Measurements from ENCODE around the gene NCF2.
"Not testable (repeated sequence)": the region's sequence is repeated elsewhere in the genome, so short reads cannot be mapped to it uniquely, and the experiment has no call there.

Gene NCF2, protein sequence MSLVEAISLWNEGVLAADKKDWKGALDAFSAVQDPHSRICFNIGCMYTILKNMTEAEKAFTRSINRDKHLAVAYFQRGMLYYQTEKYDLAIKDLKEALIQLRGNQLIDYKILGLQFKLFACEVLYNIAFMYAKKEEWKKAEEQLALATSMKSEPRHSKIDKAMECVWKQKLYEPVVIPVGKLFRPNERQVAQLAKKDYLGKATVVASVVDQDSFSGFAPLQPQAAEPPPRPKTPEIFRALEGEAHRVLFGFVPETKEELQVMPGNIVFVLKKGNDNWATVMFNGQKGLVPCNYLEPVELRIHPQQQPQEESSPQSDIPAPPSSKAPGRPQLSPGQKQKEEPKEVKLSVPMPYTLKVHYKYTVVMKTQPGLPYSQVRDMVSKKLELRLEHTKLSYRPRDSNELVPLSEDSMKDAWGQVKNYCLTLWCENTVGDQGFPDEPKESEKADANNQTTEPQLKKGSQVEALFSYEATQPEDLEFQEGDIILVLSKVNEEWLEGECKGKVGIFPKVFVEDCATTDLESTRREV

DNA sequence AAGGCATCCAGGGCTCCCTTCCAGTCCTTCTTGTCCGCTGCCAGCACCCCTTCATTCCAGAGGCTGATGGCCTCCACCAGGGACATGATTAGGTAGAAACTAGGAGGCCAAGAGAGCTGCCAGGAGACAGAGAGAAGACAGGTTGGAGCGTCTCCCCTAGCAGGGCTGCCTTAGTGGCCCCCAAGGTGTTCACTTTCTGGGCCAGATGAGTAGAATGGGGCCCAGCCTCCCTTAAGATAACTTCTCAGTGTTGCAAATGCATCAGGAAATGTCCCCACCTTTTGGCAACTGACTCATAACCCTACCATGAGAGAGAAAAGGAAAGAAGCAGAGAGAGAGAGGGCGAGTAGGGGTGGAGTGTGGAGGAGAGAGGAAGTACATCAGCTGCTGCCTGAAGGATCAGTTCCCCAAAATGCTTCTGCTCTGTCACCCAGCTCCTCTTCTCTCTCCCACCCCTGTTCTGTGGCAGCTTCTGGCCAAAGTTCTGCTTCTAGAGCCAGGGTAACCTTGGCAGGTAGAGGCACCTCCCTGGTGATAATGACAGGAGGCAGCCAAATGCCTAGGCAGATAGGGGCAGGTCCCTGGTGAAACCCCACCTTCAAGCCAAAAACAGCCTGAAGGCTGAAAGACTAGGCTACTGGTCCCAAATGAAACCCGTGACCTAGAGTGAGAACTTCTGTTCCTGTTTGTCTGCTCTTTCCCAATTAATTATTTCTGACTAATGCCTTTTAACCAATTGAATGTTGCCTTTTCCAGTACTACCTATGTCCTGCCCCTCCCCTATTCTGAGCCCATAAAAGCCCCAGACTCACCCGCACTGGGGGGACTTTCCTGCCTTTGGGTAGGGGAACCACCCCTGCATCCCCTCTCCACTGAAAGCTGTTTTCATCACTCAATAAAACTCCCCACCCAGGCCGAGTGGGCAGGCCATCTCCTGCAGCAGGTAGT, at the start of gene NCF2:
TSS of gene NCF2 (minus strand) at position 216 of the 948 bp plus-strand sequence. CDS start at position 86, 130 bp downstream.
- DNase-seq (ENCODE audit: low read depth): peak; percentile 19

DNA sequence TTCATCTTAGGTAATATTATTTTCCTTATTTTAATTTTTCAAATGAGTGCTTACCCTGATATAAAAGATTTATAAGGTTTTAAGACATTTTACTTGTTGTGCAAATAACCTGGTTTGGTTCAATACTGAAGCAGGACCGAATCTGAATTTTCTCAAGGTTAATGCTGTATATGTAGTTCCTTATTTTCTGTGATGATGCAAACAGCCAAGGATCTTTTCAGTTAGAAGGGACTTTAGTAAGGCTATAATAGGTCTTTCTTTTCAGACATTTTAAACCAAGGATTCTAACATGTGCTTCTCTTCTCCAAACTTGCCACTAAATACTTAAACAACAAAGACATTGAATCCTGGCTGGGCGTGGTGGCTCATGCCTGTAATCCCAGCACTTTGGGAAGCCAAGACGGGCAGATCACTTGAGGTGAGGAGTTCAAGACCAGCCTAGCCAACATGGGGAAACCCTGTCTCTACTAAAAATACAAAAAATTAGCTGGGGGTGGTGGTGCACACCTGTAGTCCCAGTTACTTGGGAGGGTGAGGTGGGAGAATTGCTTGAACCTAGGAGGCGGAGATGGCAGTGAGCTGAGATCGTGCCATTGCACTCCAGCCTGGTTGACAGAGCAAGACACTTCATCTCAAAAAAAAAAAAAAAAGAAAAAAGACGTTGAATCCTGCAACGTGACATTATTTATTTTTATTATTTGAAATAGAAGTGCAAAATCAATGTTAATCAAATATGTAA, 48.6 kb upstream of the NCF2 start:
- DNase-seq (ENCODE audit: low read depth): no peak

- DNase-seq (ENCODE audit: low read depth): no peak
Observed at GRCh38 chr1:183636783-183637182, 46.5 kb upstream of the NCF2 start.

- DNase-seq (ENCODE audit: low read depth): no peak
Observed at GRCh38 chr1:183636334-183636682, 46.0 kb upstream of the NCF2 start.

- DNase-seq (ENCODE audit: low read depth): peak; percentile 94
Observed at GRCh38 chr1:183635606-183636333, 45.5 kb upstream of the NCF2 start, which contains the start of gene ARPC5. ARPC5 (minus strand) TSS chr1:183635783; CDS start chr1:183635659, 124 bp downstream.

GRCh38 chr1:183635099-183635605, 44.9 kb upstream of the NCF2 start:
- peak; percentile 11 for DNase-seq (ENCODE audit: low read depth)

DNA sequence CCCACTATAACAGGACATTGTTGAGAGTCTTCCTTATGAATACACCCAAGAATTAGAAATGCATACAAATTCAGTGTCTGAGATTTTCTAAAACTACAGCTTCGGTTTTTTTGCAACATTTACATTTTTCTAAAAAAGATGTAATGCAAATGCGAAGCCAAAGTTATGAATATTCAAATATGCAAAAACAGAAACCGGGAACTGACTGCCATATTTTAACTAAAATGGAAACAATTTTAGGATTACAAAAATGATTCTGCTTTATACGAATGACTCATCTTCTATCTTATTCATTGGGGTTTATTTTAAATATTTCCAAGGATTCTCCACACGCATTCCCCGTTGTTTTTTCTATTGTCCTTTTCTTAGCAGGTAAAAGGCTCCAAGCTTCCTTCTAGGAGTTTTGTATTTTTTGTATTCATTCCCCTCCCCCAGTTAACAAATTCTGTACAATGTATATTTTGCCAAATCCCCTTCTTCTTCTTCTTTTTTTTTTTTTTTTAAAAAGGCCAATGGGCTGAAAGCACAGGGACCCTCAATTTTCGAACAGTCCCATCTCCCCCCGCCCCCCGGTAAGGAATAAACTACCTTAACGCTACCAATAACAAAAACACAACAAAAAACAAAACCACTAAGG, 44.3 kb upstream of the NCF2 start:
- DNase-seq (ENCODE audit: low read depth): no peak

- peak; percentile 12 for DNase-seq (ENCODE audit: low read depth)
Observed at GRCh38 chr1:183633676-183634343, 43.6 kb upstream of the NCF2 start.

DNA sequence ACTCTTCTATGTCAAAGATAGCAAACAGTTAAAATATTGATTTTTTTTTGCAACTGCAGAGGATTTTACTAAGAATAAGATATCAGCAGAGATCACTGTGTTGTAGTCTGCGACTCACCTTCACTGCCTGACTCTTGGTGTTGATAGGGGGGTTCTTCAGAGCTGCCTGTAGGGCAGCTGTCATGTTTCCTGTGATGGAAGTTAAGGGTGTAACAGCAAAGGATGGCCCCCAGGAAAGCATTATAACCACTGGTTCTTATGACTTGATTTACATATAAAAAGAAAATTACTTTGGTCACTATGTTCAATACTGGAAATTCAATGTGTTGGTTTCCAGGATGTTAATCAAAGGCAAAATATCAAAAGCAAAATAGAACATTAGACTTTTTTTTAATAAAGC, 42.7 kb upstream of the NCF2 start:
- DNase-seq (ENCODE audit: low read depth): no peak

- DNase-seq (ENCODE audit: low read depth): no peak
Observed at GRCh38 chr1:183632114-183632513, 41.9 kb upstream of the NCF2 start.

DNA sequence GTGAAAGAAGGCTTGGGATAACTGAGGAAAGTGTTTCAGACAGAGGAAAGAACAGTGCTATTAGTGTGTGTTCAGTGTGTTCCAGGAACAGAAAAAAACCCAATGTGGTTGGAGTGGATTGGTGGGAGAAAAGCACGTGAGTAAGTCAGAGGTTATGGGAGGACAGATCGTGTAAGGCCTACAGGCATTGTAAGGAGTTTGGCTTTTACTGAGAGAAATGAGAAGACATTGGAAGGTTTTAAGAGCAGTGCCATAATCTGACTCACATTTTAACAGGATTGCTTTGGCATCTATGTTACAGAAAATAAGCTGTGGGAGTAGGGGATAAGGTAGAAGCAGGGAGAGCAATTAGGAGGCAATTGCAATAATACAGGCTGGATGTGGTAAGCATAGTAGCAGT, 40.5 kb upstream of the NCF2 start:
- no peak for DNase-seq (ENCODE audit: low read depth)

- DNase-seq (ENCODE audit: low read depth): no peak
Observed at GRCh38 chr1:183628537-183628936, 38.3 kb upstream of the NCF2 start.

DNA sequence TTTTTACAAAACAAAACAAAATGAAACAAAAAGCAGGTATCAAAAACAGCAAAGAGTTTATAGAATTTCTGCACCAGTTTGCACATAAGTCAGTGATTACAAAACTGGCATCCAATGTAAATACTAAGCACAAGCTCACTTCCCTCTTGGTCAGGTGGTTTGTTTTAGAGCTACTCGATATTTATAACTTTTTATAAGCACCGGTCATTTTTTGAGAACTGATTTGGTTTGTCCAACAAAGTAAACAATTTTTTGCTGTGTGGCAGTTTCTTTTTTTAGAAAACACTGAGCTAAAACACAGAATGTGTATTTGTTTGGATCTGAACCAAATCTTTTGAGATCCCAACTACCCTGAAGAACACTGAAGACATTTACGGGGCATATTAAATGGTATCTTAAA, 36.0 kb upstream of the NCF2 start:
- not testable (repeated sequence) for DNase-seq (ENCODE audit: low read depth)

DNA sequence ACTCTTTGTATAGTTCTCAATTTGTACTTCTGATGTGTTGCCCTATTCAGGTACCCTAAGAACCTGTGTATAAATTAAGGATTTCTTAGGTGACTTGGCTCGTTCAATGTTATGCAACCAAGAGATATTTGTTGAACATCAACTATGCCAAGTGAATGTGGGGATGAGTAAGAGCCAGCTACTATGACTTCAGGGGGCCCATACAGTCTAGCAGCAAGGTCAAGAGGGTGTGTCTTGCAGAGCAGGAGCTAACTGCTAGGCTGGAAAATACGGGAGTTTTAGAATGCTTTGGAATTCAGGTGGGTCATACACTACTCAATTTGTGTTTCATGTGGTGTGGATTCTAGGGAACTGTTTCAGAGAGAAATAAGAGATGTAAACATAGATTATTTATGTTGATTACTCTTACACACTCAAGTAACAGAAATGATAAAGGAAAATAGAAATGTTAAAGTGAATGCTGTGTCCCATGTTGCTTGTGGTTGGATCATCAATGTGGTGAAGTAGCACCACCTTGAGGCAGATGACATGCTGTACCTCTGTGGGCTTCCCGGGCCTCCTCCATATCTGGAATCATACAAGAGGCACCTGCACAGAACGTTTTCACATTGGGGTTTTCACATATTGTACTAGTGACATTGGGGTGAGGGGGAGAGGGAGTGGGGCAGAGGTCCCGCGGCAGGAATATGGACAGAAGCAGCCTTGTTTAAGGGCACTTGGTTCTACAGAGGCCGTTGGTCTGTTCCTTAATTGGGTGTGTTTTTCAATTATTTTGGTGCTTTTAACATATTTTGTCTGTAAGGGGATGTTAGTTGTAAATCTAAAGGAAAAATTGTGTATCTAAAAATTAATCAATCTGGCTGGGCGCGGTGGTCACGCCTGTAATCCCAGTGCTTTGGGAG, 32.9 kb upstream of the NCF2 start:
- peak; percentile 35 for DNase-seq (ENCODE audit: low read depth)

DNA sequence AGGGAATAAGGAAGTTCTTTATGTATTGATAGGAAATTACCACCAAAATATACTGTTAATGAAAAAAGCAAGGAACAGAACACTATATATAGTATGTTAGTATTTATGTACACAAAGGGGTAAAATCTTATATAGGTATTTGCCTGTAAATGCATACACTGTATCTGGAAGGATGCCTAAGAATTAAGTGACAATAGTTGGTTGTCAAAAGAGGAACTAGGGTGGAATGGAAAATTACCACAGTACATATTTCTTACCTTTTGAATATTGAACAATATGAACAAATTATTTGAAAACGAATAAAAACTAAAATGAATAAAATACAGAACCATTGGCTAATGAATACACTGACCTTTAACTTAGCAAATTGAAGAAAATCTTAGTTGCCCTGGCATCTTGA, 31.8 kb upstream of the NCF2 start:
- no peak for DNase-seq (ENCODE audit: low read depth)

- no peak for DNase-seq (ENCODE audit: low read depth)
Observed at GRCh38 chr1:183620311-183620710, 30.1 kb upstream of the NCF2 start.

DNA sequence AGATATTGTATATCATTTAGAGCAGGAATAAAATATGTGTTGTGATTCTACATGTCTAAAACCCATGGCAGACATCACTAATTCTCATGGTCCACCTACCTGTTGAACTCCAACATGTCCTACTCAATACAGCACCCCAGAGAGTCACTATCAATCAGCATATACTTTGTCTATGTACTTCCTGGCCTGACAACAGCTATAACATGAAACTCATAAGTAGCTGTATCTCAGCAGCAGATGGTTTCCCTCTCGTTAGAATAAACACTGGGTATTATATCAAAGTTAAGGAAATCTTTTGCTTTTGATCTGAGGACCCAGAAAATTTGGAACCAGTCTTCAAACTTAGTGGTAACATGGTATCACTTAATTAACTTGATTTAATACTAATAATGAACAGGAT, 29.5 kb upstream of the NCF2 start:
- no peak for DNase-seq (ENCODE audit: low read depth)

DNA sequence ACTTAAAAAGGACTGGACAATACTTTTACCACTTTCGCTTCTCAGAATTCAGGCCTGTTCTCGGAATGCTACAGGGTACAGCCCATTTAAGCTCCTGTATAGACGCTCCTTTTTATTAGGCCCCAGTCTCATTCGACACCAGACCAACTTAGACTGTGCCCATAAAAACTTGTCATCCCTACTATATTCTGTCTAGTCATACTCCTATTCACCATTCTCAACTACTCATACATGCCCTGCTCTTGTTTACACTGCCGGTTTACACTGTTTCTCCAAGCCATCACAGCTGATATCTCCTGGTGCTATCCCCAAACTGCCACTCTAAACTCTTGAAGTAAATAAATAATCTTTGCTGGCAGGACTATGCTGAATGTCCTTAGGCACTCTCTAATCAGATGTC, 27.9 kb upstream of the NCF2 start:
- not testable (repeated sequence) for DNase-seq (ENCODE audit: low read depth)

GRCh38 chr1:183612975-183613374, 22.7 kb upstream of the NCF2 start:
- DNase-seq (ENCODE audit: low read depth): not testable (repeated sequence)
